GM19468 (cell line): ENCODE results near the gene SLC39A11.
"Not testable (repeated sequence)": the region's sequence is repeated elsewhere in the genome, so short reads cannot be mapped to it uniquely, and the experiment has no call there.

ENCODE experiments used
- ATAC-seq: cut with Tn5 transposase; IDR thresholded peaks from one replicate; pipeline ENCODE4 v1.9.1; 2021; ENCODE audit warnings: mild to moderate bottlenecking, moderate library complexity, moderate number of reproducible peaks; ENCODE audit not compliant: unreplicated experiment; ENCODE audit errors: extremely low read depth

SLC39A11 gene

GRCh38 chr17:72775919-72776318 lies 316.6 kb downstream of the SLC39A11 start:
- ATAC-seq, result no peak

GRCh38 chr17:72775237-72775636 lies 317.3 kb downstream of the SLC39A11 start:
- no peak for ATAC-seq

- ATAC-seq, result no peak
Measured at GRCh38 chr17:72774236-72774635, 318.3 kb downstream of the SLC39A11 start.

GRCh38 chr17:72773225-72773624 lies 319.3 kb downstream of the SLC39A11 start:
- not testable (repeated sequence) for ATAC-seq

GRCh38 chr17:72772331-72772821 lies 320.1 kb downstream of the SLC39A11 start:
- no peak for ATAC-seq

- ATAC-seq, result no peak
Measured at GRCh38 chr17:72771734-72772133, 320.8 kb downstream of the SLC39A11 start.

- ATAC-seq, result no peak
Measured at GRCh38 chr17:72766761-72767356, 325.6 kb downstream of the SLC39A11 start.

GRCh38 chr17:72765368-72766153 lies 326.9 kb downstream of the SLC39A11 start:
- no peak for ATAC-seq

GRCh38 chr17:72764632-72765041 lies 327.9 kb downstream of the SLC39A11 start:
- no peak for ATAC-seq

GRCh38 chr17:72763981-72764380 lies 328.5 kb downstream of the SLC39A11 start:
- no peak for ATAC-seq

- ATAC-seq, result not testable (repeated sequence)
Measured at GRCh38 chr17:72761893-72762575, 330.5 kb downstream of the SLC39A11 start.

GRCh38 chr17:72761431-72761830 lies 331.1 kb downstream of the SLC39A11 start:
- no peak for ATAC-seq

GRCh38 chr17:72760368-72760767 lies 332.1 kb downstream of the SLC39A11 start:
- no peak for ATAC-seq

GRCh38 chr17:72759301-72759700 lies 333.2 kb downstream of the SLC39A11 start:
- ATAC-seq, result no peak

- no peak for ATAC-seq
Measured at GRCh38 chr17:72756256-72756655, 336.2 kb downstream of the SLC39A11 start.

GRCh38 chr17:72754513-72754912 lies 338.0 kb downstream of the SLC39A11 start:
- ATAC-seq, result no peak

- no peak for ATAC-seq
Measured at GRCh38 chr17:72751746-72752145, 340.7 kb downstream of the SLC39A11 start.

GRCh38 chr17:72749119-72749572 lies 343.3 kb downstream of the SLC39A11 start:
- no peak for ATAC-seq

GRCh38 chr17:72747501-72747900 lies 345.0 kb downstream of the SLC39A11 start:
- no peak for ATAC-seq

- no peak for ATAC-seq
Measured at GRCh38 chr17:72745241-72745640, 347.2 kb downstream of the SLC39A11 start.

GRCh38 chr17:72743037-72743467 lies 349.4 kb downstream of the SLC39A11 start:
- no peak for ATAC-seq
